ENCODE data around the gene RASEF. TPM values are rescaled to one million over a fixed set of nuclear protein-coding genes. Genes with fewer than 3 reads are reported as not detected.

RASEF gene
- total and polyA plus RNA-seq, 2 donors (not counting 1 experiment from before 2014, with no cell fraction given): not detected

DNA sequence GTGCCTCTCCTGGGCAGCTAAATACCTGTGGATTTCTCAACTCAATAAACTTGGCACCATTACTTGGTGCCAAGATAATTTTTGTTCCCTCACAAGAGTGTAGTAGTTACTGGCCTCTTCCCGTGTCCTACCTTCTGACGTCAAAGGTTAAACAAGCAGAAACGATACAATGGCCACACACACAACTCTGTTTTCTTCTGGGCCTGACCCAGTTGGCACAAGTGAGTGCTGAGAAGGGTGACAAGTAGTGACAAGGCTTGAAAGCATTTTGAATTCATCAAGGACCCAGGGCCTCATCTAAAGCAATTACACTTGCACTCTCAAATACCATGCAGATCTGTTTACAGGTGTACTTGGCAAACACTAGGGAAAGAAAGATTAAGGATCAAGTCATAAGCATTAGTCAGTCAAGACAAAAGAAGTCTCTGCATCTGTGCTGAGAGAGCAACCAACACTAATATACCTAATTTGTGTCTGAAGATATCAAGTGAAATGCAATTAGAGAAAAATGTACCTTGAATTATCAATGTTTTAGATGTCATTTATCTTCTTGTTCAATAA, 30.8 kb downstream of the RASEF start:
- WGBS (ENCODE audit: insufficient coverage): 100% methylated on average over 1 of the region's 3 CpGs
- ATAC-seq (ENCODE audit: low read depth) (no peak), DNase-seq (no peak)
- H3K27me3 ChIP-seq (replicated peaks in 1 of 4; ENCODE audit: control extremely low read depth in 1 of 4, control insufficient read depth in 3 of 4, insufficient read depth in 4 of 4, low read length in 3 of 4): no peaks in the 10 kb centered on the region
- Mint-ChIP-seq H3K27ac (no peak overlapping the region), H3K9me3 (ENCODE audit: insufficient read depth) (no peaks in the 10 kb centered on the region), H3K27me3 (peaks cover 6% of the 10 kb centered on the region), H3K4me3 (no peak overlapping the region), H3K4me1 (no peaks in the 10 kb centered on the region)
- no peaks in the 10 kb centered on the region for H4K20me1 ChIP-seq (ENCODE audit: control insufficient read depth, insufficient read depth, low read length, poor library complexity, severe bottlenecking)
- no peak overlapping the region for H3K27ac ChIP-seq (ENCODE audit: low read length in 2 of 2)
- intact Hi-C loops (cut with micrococcal nuclease): no loop called here
- H2AFZ ChIP-seq (ENCODE audit: insufficient read depth, low read depth, low read length, poor library complexity, severe bottlenecking): no peak overlapping the region
- POLR2A ChIA-PET: no interaction called here
- H3K4me2 ChIP-seq (replicated peaks; ENCODE audit: low read depth, low read length, poor library complexity, severe bottlenecking): no peak overlapping the region
- TF ChIP-seq, protein P1, sequence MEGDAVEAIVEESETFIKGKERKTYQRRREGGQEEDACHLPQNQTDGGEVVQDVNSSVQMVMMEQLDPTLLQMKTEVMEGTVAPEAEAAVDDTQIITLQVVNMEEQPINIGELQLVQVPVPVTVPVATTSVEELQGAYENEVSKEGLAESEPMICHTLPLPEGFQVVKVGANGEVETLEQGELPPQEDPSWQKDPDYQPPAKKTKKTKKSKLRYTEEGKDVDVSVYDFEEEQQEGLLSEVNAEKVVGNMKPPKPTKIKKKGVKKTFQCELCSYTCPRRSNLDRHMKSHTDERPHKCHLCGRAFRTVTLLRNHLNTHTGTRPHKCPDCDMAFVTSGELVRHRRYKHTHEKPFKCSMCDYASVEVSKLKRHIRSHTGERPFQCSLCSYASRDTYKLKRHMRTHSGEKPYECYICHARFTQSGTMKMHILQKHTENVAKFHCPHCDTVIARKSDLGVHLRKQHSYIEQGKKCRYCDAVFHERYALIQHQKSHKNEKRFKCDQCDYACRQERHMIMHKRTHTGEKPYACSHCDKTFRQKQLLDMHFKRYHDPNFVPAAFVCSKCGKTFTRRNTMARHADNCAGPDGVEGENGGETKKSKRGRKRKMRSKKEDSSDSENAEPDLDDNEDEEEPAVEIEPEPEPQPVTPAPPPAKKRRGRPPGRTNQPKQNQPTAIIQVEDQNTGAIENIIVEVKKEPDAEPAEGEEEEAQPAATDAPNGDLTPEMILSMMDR (IDR thresholded peaks at IDR 0.05): no peak
- TF ChIP-seq EZH2 (IDR thresholded peaks at IDR 0.05; ENCODE audit: borderline replicate concordance, insufficient read depth, low read depth, low read length, poor library complexity, severe bottlenecking): no peak
- no peaks in the 10 kb centered on the region for H3K79me2 ChIP-seq (ENCODE audit: control insufficient read depth, insufficient read depth, low read length)
- no peak overlapping the region for H3K4me3 ChIP-seq (ENCODE audit: control extremely low read depth in 1 of 5, extremely low read depth in 1 of 5, insufficient read depth in 1 of 5, low read depth in 2 of 5, low read length in 4 of 5)
- no peaks in the 10 kb centered on the region for H3K9me3 ChIP-seq (ENCODE audit: control extremely low read depth in 1 of 3, control insufficient read depth in 2 of 3, insufficient read depth in 1 of 3, low read length in 2 of 3)
- H3K36me3 ChIP-seq (replicated peaks in 1 of 2; ENCODE audit: control extremely low read depth in 1 of 2, control insufficient read depth in 1 of 2, extremely low read depth in 1 of 2, insufficient read depth in 2 of 2, low read length in 1 of 2): no peaks in the 10 kb centered on the region
- CTCF ChIA-PET: no interaction called here
- no peaks in the 10 kb centered on the region for H3K4me1 ChIP-seq (ENCODE audit: control insufficient read depth in 2 of 2, insufficient read depth in 2 of 2, low read length in 2 of 2)
- H3K9ac ChIP-seq (ENCODE audit: low read length): no peak overlapping the region

DNA sequence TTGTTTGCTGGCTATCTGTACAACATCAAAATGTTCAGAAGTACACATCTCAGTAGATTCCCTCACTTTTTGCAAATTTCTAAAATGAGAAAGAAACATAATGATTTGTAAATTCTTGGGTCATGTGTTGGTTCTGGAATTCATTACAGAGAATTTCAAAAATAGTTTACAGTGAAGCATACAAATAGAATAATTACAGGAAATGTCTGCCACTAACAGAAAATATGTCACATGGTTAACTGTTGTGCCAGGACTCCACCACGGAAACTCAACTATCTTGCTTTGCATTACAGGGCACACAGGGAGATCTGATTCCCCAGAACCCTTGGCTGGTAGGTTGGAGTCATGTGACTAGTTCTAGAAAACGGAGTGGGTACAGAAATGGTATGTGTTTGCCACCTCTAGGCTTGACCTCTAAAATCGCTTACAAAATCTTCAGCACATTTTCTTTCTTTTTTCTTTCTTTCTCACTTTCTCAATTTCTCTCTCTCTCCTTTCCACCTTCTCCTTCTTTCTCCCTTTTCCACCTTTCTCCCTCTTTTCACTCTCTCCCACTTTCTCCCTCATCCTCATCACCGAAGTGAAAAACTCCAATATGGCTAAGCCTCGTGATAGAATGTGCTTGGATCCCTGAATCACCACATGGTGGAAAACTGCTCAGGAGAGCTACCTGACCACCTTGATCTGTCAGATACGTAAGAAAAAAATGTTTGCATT, 32.4 kb downstream of the RASEF start:
- H3K27ac ChIP-seq (ENCODE audit: low read length in 2 of 2): no peak overlapping the region
- no peak overlapping the region for H3K27ac Mint-ChIP-seq
- no peak for DNase-seq
- H3K9me3 ChIP-seq (ENCODE audit: control extremely low read depth in 1 of 3, control insufficient read depth in 2 of 3, insufficient read depth in 1 of 3, low read length in 2 of 3): no peaks in the 10 kb centered on the region
- TF ChIP-seq EZH2 (IDR thresholded peaks at IDR 0.05; ENCODE audit: borderline replicate concordance, insufficient read depth, low read depth, low read length, poor library complexity, severe bottlenecking): no peak
- TF ChIP-seq, protein P1 (IDR thresholded peaks at IDR 0.05): no peak
- H3K27me3 Mint-ChIP-seq: peaks cover 6% of the 10 kb centered on the region
- H3K9me3 Mint-ChIP-seq (ENCODE audit: insufficient read depth): no peaks in the 10 kb centered on the region
- ChIA-PET CTCF (no interaction called here), POLR2A (no interaction called here)
- intact Hi-C loops (cut with micrococcal nuclease): no loop called here
- H3K79me2 ChIP-seq (ENCODE audit: control insufficient read depth, insufficient read depth, low read length): no peaks in the 10 kb centered on the region
- 74% methylated on average over 5 of the region's 6 CpGs for WGBS (ENCODE audit: insufficient coverage)
- no peak overlapping the region for H2AFZ ChIP-seq (ENCODE audit: insufficient read depth, low read depth, low read length, poor library complexity, severe bottlenecking)
- no peak overlapping the region for H3K4me3 ChIP-seq (ENCODE audit: control extremely low read depth in 1 of 5, extremely low read depth in 1 of 5, insufficient read depth in 1 of 5, low read depth in 2 of 5, low read length in 4 of 5)
- no peaks in the 10 kb centered on the region for H3K36me3 ChIP-seq (replicated peaks in 1 of 2; ENCODE audit: control extremely low read depth in 1 of 2, control insufficient read depth in 1 of 2, extremely low read depth in 1 of 2, insufficient read depth in 2 of 2, low read length in 1 of 2)
- no peak overlapping the region for H3K9ac ChIP-seq (ENCODE audit: low read length)
- H3K4me3 Mint-ChIP-seq: no peak overlapping the region
- H4K20me1 ChIP-seq (ENCODE audit: control insufficient read depth, insufficient read depth, low read length, poor library complexity, severe bottlenecking): no peaks in the 10 kb centered on the region
- no peak for ATAC-seq (ENCODE audit: low read depth)
- no peaks in the 10 kb centered on the region for H3K4me1 Mint-ChIP-seq
- H3K27me3 ChIP-seq (replicated peaks in 1 of 4; ENCODE audit: control extremely low read depth in 1 of 4, control insufficient read depth in 3 of 4, insufficient read depth in 4 of 4, low read length in 3 of 4): no peaks in the 10 kb centered on the region
- no peak overlapping the region for H3K4me2 ChIP-seq (replicated peaks; ENCODE audit: low read depth, low read length, poor library complexity, severe bottlenecking)
- no peaks in the 10 kb centered on the region for H3K4me1 ChIP-seq (ENCODE audit: control insufficient read depth in 2 of 2, insufficient read depth in 2 of 2, low read length in 2 of 2)
